GM19395 (cell line): ENCODE results near the gene TENM3.

Experiments
- ATAC-seq: cut with Tn5 transposase; IDR thresholded peaks from one replicate; pipeline ENCODE4 v1.9.1; 2021; ENCODE audit warnings: mild to moderate bottlenecking, moderate library complexity; ENCODE audit not compliant: unreplicated experiment

The TENM3 gene

DNA sequence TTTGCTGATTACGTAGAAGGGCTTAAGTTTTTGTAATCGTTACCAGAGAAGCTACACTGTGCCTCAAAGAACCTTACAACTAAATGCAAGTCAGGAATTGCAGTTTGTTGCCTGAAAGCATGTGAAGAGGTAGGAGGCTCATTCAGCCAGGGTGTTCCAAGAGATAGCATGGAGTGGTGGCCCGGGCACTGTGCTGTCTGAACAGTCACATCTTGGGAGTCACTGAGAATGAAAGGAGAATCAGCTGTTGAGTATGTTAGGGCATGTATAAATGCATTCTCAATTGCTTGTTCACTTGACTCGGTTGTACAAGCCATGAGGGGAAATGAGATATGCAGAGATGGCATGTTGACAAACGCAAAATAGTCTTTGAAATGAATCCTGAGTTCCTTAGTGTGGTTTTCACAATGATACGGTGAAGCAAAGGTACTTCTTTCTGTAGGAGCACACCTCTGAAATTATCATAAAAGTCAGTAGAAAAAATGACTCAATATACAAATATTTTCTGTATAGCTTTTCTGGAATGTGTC, 513.0 kb downstream of the TENM3 start:
- ATAC-seq = no peak

DNA sequence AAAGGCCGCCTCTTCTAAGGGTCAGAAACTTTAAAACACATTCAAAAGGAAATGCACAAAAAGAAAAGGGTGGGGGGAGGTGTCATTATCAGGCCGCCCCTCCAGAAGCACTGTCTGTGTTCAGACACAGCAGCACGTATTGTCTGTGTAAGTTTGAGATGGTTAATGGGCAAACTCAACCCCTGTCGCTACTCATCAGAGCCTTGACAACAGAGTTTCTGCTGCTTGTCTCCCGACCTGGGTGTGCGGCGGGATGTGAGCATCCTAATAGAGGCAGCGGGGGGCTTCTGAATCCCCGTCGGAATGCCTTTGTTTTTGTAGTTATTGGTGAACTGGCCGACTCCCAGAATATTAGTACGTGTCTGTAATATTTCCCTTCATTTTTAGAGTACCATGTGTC, 515.1 kb downstream of the TENM3 start:
- no peak for ATAC-seq

DNA sequence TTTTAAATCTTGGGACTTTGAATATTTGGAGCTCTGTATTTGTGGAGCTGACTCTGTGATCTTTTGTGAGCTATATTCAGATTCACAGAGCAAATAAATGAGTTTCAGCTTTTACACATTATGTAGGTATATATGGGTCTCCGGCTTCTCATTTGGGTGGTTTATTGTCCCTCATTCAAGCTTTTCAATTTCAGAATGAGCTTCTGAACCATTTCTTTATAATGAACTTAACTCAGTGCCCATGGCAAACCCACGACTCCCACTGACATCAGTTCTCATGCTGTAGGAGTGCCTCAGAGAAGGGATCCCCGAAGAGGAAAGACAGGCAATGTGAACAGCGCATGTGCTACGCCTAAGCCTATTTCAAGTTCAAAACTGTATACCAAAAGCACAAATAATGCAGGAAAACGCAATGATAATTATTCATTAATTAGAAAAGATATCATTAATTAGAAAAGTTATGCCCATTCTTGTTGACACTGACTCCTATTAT, 517.4 kb downstream of the TENM3 start:
- ATAC-seq = no peak

GRCh38 chr4:182764137-182764536, 520.9 kb downstream of the TENM3 start:
- no peak for ATAC-seq

DNA sequence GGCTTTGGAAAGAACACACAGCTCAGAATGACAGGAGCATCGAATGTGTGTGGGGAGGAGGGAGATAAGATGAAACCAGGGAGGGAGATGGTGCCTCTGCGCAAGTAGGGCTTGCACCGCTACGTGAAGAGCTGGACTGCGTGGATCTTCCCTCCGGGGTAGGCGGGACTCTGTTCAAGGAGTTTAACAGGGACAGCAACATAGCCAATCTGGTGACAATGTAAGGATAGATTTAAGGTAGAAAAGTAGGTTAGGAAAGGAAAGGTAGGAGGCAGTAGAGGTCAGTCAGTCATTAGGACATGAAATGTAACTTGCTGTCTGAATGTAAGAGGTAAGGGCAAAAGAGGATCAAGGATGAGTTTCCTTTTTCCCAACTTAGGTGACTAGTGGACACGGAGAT, 521.4 kb downstream of the TENM3 start:
- ATAC-seq = no peak

DNA sequence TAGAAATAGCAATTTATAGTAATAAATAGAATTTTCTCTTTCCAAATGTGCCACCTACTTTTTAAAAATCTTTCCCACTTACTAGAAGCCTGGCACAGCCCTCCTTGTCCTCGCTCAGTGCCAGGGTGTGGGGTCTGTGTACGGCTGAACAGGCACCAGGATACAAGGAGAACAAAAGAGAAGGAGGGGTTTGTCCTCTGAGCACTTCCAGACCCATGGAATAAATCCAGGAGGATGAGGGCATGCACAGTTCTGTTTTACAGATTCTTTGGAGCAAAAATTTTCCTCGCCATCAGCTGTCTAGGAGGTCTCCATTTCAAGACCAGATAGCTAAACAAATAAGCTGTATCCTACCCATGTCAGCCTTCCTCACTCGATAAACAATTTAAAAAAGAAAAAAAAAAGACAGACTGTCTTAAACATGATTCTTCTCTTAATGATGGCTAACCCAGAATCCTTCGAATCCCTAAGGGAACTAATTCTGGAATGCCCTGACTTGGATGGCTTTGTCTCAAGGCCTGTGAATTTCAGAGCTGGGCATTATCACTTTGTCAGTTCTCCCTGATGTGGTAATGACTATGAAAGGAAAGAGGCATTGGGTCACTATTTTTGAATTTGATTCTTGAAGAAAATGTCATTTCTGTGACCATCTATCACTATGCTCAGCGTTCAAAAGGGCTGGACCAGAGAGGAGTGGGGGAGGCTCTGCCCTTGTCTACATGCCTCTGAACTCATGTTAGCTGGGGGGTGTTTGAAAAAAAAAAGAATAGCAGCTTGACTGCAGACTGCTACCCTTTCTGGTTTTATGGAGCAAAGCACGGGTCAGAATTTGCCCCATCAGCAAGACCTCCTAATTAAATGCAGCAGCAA, 523.0 kb downstream of the TENM3 start:
- ATAC-seq = no peak

- no peak for ATAC-seq
Measured at GRCh38 chr4:182766857-182767250, 523.7 kb downstream of the TENM3 start.

GRCh38 chr4:182768838-182769237, 525.6 kb downstream of the TENM3 start:
- no peak for ATAC-seq

DNA sequence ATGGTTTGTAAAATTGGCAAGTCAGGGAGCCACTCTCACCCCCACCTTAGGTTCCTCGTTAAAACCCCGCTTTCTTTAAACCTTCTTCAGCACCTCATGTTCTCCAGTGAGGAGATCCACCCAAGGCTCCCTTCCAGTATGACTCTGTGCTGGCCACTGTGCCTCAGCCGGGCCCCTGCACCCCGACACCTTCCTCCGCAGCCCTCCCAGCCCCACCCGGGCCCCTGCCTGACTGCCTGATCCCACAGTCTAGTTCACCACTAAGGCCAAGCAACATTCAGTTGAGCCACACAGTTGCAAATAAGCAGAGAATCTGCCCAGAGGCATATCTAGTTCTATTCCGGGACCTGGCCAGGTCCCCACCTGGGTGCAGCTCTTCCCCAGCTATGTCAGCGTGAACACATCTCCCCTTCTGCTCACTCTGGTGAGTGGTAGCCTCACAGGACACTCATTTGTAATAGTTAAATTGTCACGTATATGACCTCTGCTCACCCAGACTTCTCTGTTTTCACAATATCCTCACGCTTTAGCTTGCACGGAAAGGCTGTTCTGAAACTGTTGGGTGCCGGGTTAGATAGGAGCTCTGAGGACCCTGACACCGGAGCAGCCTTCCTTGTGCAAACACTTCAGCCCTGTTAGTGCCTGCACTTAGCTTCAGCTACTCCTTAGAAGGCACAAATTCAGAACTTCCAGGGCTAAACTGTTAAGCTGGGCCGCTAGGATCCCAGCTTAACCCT, 527.2 kb downstream of the TENM3 start:
- ATAC-seq = no peak

DNA sequence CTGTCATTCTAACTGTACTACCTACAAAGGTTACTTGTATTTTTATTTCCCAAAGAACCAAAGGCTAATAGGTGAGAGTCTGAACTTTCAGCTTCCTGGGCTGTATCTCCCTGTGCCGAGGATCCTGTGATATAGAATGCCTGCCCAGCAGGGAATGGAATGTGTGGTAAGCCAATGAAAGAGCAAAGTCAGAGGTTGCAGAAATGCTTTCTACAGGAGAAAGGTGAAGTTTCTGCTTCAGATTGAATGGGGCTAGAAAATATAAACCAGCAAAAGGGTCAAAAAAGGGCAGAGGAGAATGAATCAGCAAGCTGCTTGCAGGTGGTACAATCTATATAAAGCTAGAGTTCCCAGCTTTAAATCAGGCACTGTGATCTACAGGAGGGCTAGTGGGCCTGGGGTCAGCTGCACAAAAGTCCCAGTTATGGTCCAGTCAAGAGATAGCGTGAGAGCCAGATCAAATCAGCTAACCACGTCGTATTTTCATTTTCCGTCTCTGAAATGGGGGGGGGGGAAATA, 527.9 kb downstream of the TENM3 start:
- no peak for ATAC-seq

- ATAC-seq = no peak
Measured at GRCh38 chr4:182775075-182775474, 531.9 kb downstream of the TENM3 start.

DNA sequence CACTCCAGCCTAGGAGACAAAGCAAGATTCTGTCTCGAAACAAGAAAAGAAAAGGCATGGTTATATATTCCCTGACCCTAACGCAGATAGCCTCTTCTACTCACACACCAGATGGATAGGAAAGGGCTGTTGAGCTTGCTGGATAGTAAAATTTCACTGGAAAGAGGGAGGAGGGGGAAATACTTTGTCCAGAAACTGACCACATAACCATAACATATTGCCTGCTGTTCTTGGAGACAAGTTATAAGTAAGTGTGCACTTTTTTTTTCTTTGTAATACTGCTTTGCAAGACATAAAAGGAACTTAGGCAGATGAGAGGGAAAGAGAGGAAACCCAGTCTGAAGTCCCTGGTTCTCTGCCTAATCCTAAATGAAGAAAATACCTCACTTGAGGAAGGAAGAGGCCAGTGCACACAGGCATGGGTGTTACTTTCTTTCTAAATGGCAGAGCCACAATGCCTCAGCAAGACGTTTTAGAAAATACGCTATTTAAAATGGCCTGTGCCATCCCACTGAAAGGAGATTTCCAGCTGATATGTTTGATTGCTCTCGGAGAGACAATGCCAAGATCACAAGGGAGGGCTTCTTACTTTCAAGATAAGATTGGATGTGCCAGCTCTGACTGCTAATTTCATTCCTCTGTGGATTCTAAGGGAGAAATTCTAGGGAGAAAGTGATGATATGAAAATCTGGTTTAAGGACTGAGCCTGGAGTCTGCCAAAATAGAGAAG, 533.3 kb downstream of the TENM3 start:
- no peak for ATAC-seq

DNA sequence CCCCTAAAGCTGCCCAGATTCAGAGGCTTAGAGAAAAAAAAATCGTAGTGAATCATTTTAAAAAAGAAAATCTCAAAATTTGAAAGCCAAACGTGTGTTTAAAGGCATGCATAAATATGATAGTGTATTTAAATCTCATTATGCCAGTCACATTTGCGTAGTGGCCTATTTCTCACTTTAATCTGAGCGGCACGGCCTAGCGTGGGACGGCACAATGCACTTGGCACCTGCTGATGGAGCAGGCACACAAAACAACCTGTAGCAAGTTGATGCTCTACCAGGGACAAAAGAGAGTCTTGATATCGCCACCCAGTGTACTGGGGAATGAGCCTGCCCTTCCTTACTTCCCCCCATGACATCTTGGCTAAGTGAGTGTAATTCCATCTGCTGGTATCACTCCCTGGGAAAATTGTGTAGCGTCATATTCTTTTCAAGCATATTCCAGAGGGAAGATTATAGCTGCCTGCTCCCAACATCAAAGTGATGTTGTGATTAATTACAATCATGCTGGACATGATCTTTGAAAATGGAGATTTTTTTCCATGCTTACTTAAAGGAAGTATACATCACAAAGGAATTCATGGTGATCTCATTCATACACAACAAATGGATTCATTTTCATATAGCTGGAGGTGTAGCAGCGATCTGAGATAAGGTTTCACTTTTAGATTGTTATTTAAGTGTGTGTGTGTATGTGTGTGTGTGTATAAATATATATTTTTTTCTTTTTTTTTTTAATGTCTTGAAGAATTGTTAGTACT, 535.2 kb downstream of the TENM3 start:
- no peak for ATAC-seq

GRCh38 chr4:182786991-182787390, 543.8 kb downstream of the TENM3 start:
- ATAC-seq = no peak

- ATAC-seq = no peak
Measured at GRCh38 chr4:182788201-182788600, 545.0 kb downstream of the TENM3 start.

GRCh38 chr4:182789529-182789928, 546.3 kb downstream of the TENM3 start:
- ATAC-seq = no peak

GRCh38 chr4:182795446-182796238, 552.4 kb downstream of the TENM3 start:
- ATAC-seq = no peak

DNA sequence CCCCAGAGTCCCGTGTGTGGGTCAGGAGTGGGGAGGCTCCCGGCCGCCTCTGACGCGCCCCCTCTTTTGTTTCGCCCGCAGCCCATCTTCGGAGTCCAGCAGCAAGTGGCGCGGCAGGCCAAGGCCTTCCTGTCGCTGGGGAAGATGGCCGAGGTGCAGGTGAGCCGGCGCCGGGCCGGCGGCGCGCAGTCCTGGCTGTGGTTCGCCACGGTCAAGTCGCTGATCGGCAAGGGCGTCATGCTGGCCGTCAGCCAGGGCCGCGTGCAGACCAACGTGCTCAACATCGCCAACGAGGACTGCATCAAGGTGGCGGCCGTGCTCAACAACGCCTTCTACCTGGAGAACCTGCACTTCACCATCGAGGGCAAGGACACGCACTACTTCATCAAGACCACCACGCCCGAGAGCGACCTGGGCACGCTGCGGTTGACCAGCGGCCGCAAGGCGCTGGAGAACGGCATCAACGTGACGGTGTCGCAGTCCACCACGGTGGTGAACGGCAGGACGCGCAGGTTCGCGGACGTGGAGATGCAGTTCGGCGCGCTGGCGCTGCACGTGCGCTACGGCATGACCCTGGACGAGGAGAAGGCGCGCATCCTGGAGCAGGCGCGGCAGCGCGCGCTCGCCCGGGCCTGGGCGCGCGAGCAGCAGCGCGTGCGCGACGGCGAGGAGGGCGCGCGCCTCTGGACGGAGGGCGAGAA, 556.5 kb downstream of the TENM3 start:
- no peak for ATAC-seq

- no peak for ATAC-seq
Measured at GRCh38 chr4:182800216-182800515, 557.0 kb downstream of the TENM3 start.
